Right lobe of liver (tissue), 6 donors: ENCODE results near the gene RUBCN. TPM values are rescaled to one million over a fixed set of nuclear protein-coding genes. Genes with fewer than 3 reads are reported as not detected.
"Not testable (repeated sequence)": the region's sequence is repeated elsewhere in the genome, so short reads cannot be mapped to it uniquely, and the experiment has no call there.

ENCODE experiments used
- ATAC-seq, 4 donors: fragments of 200-7000 bp; cut with Tn5 transposase; one replicate each; pipeline ENCODE4 v1.9.1; 2020; ENCODE audit warnings: mild to moderate bottlenecking in 4 of 4, moderate library complexity in 4 of 4
- DNase-seq, 3 donors: peaks; one replicate each; pipeline ENCODE4 v3.0.0-alpha.2; 2020
- H3K27ac ChIP-seq, 3 donors: fragments of 200-600 bp; one replicate each; pipeline ENCODE4 v1.8.0; 2022
- H3K27me3 ChIP-seq, 2 donors: fragments of 200-600 bp; one replicate each; pipeline ENCODE4 v1.8.0; 2022
- H3K36me3 ChIP-seq, 4 donors: fragments of 200-600 bp; sonication (generic) in 1 of 4; one replicate each; pipeline versions ENCODE4 v1.5.1 to v1.8.0; 2017 to 2022; ENCODE audit warnings: control low read depth in 1 of 4
- H3K4me1 ChIP-seq, 4 donors: fragments of 200-600 bp; sonication (generic) in 1 of 4; one replicate each; pipeline versions ENCODE4 v1.5.1 to v1.8.0; 2017 to 2022; ENCODE audit warnings: control low read depth in 1 of 4
- H3K4me3 ChIP-seq, 3 donors: fragments of 200-600 bp; one replicate each; pipeline ENCODE4 v1.8.0; 2022
- H3K9me3 ChIP-seq, 4 donors: fragments of 200-600 bp; sonication (generic) in 1 of 4; one replicate each; pipeline versions ENCODE4 v1.5.1 to v1.8.0; 2017 to 2022; ENCODE audit warnings: control low read depth in 1 of 4
- CTCF ChIP-seq, 4 donors: fragments of 200-600 bp in 3 of 4; fragments of 450-650 bp in 1 of 4; IDR thresholded peaks; one replicate each; pipeline versions ENCODE4 v1.5.1 to v1.8.0; 2016 to 2022; ENCODE audit warnings: antibody characterized with exemption in 4 of 4, mild to moderate bottlenecking in 2 of 4
- POLR2A ChIP-seq: fragments of 450-650 bp; IDR thresholded peaks from one replicate; pipeline ENCODE4 v1.6.1; 2017; ENCODE audit warnings: antibody characterized with exemption, mild to moderate bottlenecking
- WGBS: methylation state at CpG from one replicate; pipeline ENCODE4 v1.1.6; 2018; ENCODE audit warnings: low coverage, low lambda C conversion rate; ENCODE audit not compliant: insufficient coverage; ENCODE audit errors: missing lambda C conversion rate; 5-methylcytosine and 5-hydroxymethylcytosine counted together
- intact Hi-C, 2 donors: fragments of 100-400 bp; cut with DNase I; formaldehyde crosslinking; loops; one replicate each; pipeline versions ENCODE4 v1.11.2 to v1.14.1; 2022
- microRNA counts: library from miRNA; unstranded; fragments of <30 nt; microRNA quantifications from one replicate; lab custom pipeline; 2016
- total RNA-seq, 6 experiments: library from RNA; depleted of rRNA in 2 of 6; stranded (reverse); fragments of >200 nt in 2 of 6; fragmentation: NEBNext Ultra II Directional in 3 of 6; extraction: Animal tissue kit (Norgen Biotek cat#: 25700) in 3 of 6; gene quantifications; one replicate each; pipeline versions ENCODE4 v1.1.0 to v1.2.4, GENCODE V29; 2016 to 2023
- donor health status: DM: no; HTN: yes; CAD: no.
- donor health status: DM: no; HTN: no; CAD: no.
- donor health status: DM: no; HTN: no; CAD: no.
- donor health status: DM: no; HTN: yes; CAD: no.
- donor health status: DM: no; HTN: yes; CAD: no.

Gene RUBCN
- total RNA-seq, 6 experiments from 2014 or later = 6.4 to 19.4 (median 7.7) TPM

DNA sequence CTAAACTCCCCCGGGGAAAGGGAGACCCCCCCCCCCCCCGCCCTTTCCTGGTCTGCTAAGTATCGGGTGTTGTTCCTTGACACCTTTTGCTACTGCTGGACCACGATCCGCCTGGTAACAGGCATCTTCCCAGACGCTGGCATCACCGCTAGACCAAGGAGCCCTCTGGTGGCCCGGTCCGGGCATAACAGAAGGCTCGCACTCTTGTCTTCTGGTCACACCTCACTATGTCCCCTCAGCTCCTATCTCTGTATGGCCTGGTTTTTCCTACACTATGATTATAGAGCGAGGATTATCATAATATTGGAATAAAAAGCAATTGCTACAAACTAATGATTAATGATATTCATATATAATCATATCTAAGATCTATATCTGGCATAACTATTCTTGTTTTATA, 104.7 kb downstream of the RUBCN start:
- ATAC-seq, H3K27me3 ChIP-seq, intact Hi-C loops, DNase-seq, H3K4me1 ChIP-seq, H3K27ac ChIP-seq, H3K4me3 ChIP-seq, H3K36me3 ChIP-seq, H3K9me3 ChIP-seq: not testable (repeated sequence)
- WGBS = 12% methylated on average over 3 of the region's 11 CpGs
- peak in 2 of 4 donors; percentile 27 to 30 for TF ChIP-seq CTCF (IDR thresholded peaks at IDR 0.05)

DNA sequence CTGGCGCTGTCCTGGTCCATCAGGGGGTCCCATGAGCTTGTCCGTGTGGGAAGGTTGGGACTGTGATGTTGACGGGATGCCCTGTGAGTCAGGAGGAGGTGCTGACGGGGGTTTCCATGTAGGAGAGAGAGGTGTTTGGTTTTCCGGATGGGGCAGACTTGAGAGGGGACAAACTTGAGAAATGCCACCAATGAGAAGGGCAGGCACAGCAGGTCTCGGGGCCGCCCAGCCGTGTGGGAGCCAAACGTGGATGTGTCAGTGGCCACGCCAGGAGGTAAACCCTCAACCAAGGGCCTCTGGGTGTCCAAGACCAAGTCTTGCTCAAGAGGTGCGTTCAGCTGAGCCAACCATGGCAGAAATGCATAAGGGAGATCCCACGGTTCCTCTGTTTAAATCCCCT, 105.9 kb downstream of the RUBCN start:
- H3K9me3 ChIP-seq, H3K4me3 ChIP-seq, intact Hi-C loops, H3K27me3 ChIP-seq, H3K4me1 ChIP-seq, DNase-seq, H3K27ac ChIP-seq, ATAC-seq, H3K36me3 ChIP-seq: not testable (repeated sequence)
- WGBS = 80% methylated on average over 4 of the region's 12 CpGs

GRCh38 chr3:197629286-197629685, 107.4 kb downstream of the RUBCN start:
- intact Hi-C loops, H3K4me1 ChIP-seq, H3K9me3 ChIP-seq, H3K27ac ChIP-seq, DNase-seq, H3K4me3 ChIP-seq, ATAC-seq, H3K36me3 ChIP-seq, H3K27me3 ChIP-seq: not testable (repeated sequence)
- 85% methylated on average over 5 of the region's 14 CpGs for WGBS

- peak overlapping the region; percentile 64 to 71 (median 67) for H3K4me3 ChIP-seq
- 0% methylated on average over 1 of the region's 73 CpGs for WGBS
- H3K9me3 ChIP-seq, H3K4me1 ChIP-seq, H3K27me3 ChIP-seq, intact Hi-C loops, H3K36me3 ChIP-seq: not testable (repeated sequence)
- peak; percentile 58 for TF ChIP-seq POLR2A
- DNase-seq (peak; percentile 93 to 94 (median 93)), ATAC-seq (peak; percentile 76 to 84 (median 82))
- H3K27ac ChIP-seq = peak overlapping the region; percentile 53 to 68 (median 59)
These were observed 108.8 kb downstream of the RUBCN start for GRCh38 chr3:197627772-197628523.

GRCh38 chr3:197627158-197627771, 109.4 kb downstream of the RUBCN start:
- H3K4me1 ChIP-seq, H3K36me3 ChIP-seq, intact Hi-C loops, H3K27me3 ChIP-seq, H3K9me3 ChIP-seq: not testable (repeated sequence)
- peak overlapping the region; percentile 64 to 71 (median 67) for H3K4me3 ChIP-seq
- H3K27ac ChIP-seq = peak overlapping the region; percentile 53 to 68 (median 59)
- peak; percentile 91 to 97 (median 95) for ATAC-seq
- no CpG with 5 or more reads among the region's 67 CpGs for WGBS
- peak in 2 of 3 donors; percentile 54 to 79 for DNase-seq

GRCh38 chr3:197626404-197627157, 110.1 kb downstream of the RUBCN start:
- H3K36me3 ChIP-seq, H3K27ac ChIP-seq, H3K27me3 ChIP-seq, intact Hi-C loops, H3K9me3 ChIP-seq, DNase-seq, H3K4me1 ChIP-seq: not testable (repeated sequence)
- ATAC-seq = peak; percentile 47 to 53 (median 52)
- 17% methylated on average over 1 of the region's 18 CpGs for WGBS
- H3K4me3 ChIP-seq = peak overlapping the region; percentile 47 to 57 (median 55)

DNA sequence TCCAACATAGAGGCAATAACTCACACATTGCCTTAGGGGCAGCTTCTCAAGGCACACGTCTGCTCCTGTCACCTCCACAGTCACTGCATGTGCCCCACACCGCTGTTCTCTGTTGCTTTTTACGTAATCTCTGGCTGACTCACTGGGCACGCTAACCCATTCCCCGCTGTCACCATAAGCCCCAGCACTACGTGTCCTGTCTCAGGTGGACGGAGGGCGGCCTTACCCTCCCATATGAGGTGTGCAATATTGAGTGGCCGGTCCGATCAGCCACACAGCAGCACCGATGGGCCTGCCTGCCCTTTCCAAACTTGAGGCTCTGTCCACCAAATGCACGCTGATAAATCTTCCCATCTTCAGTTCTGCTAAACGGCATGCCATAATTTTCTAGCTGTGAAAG, 115.2 kb downstream of the RUBCN start:
- H3K4me1 ChIP-seq, DNase-seq, intact Hi-C loops, H3K27me3 ChIP-seq, H3K27ac ChIP-seq, H3K4me3 ChIP-seq, H3K9me3 ChIP-seq: not testable (repeated sequence)
- H3K36me3 ChIP-seq = peaks cover 3 to 43% (median 17%) of the 10 kb centered on the region in 4 donors
- WGBS = 95% methylated on average over 11 of the region's 13 CpGs
- peak in 3 of 4 donors; percentile 8 to 44 (median 27) for ATAC-seq

MicroRNA genes within 50 kb of the gene (microRNA counts, 767-probe panel; counts per million panel counts)
- 237 counts per million for microRNA hsa-miR-922 (lab: Ali Mortazavi, UCI)

Other genes starting within 250 kb of the RUBCN start
- gene BDH1, start 180.9 kb downstream of the RUBCN start, total RNA-seq = 100 to 1,000 TPM in 5 of 6 experiments, 10 to 100 TPM in 1; 65.5 to 366 (median 233) TPM
- 10 to 100 TPM; 20.2 to 33.4 (median 23.9) TPM for gene FYTTD1, start 13.0 kb upstream of the RUBCN start, total RNA-seq
- gene LRCH3, start 54.4 kb upstream of the RUBCN start, total RNA-seq = 10 to 100 TPM; 18.8 to 24.2 (median 21.8) TPM
- gene RPL35A, start 213.3 kb upstream of the RUBCN start, total RNA-seq = 100 to 1,000 TPM; 234 to 275 (median 255) TPM
- gene LMLN, start 223.3 kb upstream of the RUBCN start, total RNA-seq = 1 to 10 TPM; 1.5 to 3.2 (median 2.4) TPM